ENCODE measurements around the gene TGFBRAP1. TPM values are rescaled to one million over a fixed set of nuclear protein-coding genes. Genes with fewer than 3 reads are reported as not detected.
A peak's percentile ranks its signal among the peaks of the same experiment; 100 is the strongest.

Gene TGFBRAP1
- total and polyA plus RNA-seq, 2 experiments from 2014 or later, result 10.4 to 18.3 TPM

DNA sequence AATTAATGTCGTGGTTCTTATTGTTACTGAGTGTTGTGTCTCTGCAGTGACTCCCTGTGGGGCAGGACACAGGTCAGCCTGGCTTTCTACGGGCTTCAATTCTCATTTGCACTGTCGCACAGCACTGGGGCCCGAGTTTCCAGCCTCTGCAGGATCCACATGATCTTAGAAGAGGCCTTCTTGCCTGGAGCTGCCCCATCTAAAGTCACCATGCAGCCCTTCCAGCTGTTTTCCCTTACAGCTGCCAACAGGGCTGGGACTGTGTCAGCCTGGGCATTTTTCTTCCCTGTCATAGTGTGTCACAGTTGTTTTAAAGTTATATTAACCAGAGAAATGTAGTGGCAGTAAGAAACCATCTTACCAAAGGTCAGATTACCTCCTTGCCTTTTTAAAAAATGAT, 42.3 kb upstream of the TGFBRAP1 start:
- Histone ChIP-seq H3K27me3 (no peaks in the 10 kb centered on the region), H3K9me2 (replicated peaks; ENCODE audit: insufficient read depth) (no peaks in the 10 kb centered on the region), H3K9me3 (ENCODE audit: low read depth) (no peaks in the 10 kb centered on the region), H4K20me1 (ENCODE audit: insufficient read depth, poor library complexity, severe bottlenecking) (no peaks in the 10 kb centered on the region), H3K79me2 (no peaks in the 10 kb centered on the region), H2AFZ (no peak overlapping the region), H3K4me2 (no peak overlapping the region), H3K4me1 (ENCODE audit: insufficient read depth) (no peaks in the 10 kb centered on the region), H3K4me3 (no peak overlapping the region), H3K36me3 (replicated peaks; ENCODE audit: insufficient read depth, low read depth) (no peaks in the 10 kb centered on the region), H3K27ac (no peak overlapping the region)
- 84% methylated on average over 4 of the region's 4 CpGs for WGBS (ENCODE audit: low lambda C conversion rate, missing lambda C conversion rate)
- DNase-seq (ENCODE audit: low spot score), result no peak
- TF ChIP-seq CTCF (IDR thresholded peaks at IDR 0.05; ENCODE audit: poor library complexity), result no peak
- TF ChIP-seq EZH2 (IDR thresholded peaks at IDR 0.05; ENCODE audit: borderline replicate concordance), result no peak
- no peak for TF ChIP-seq EZH2phosphoT487 (IDR thresholded peaks at IDR 0.05; ENCODE audit: low read depth, severe bottlenecking, unreplicated experiment)

DNA sequence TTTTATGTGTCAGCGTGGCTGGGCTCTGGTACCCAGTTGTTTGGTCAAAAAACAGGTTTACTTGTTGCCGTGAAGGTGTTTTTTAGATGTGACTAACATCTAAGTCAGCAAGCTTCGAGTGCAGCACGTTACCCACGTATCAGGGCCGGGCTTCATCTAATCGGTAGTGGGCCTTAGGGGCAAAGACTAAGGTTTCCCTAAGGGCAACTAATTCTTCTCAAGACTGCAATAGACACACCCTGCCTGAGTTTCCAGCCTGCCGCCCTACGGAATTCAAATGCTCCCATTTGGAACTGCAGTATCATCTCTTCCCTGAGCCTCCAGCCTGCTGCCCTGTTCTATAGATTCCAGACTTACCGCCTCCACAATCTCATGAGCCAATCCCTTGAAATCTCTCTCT, 41.6 kb upstream of the TGFBRAP1 start:
- Histone ChIP-seq H3K79me2 (no peaks in the 10 kb centered on the region), H3K4me1 (ENCODE audit: insufficient read depth) (no peaks in the 10 kb centered on the region), H3K27me3 (no peaks in the 10 kb centered on the region), H3K36me3 (replicated peaks; ENCODE audit: insufficient read depth, low read depth) (no peaks in the 10 kb centered on the region), H3K4me2 (no peak overlapping the region), H2AFZ (no peak overlapping the region), H3K4me3 (no peak overlapping the region), H3K9me3 (ENCODE audit: low read depth) (no peaks in the 10 kb centered on the region), H3K9me2 (replicated peaks; ENCODE audit: insufficient read depth) (no peaks in the 10 kb centered on the region), H3K27ac (no peak overlapping the region), H4K20me1 (ENCODE audit: insufficient read depth, poor library complexity, severe bottlenecking) (no peaks in the 10 kb centered on the region)
- no peak for DNase-seq (ENCODE audit: low spot score)
- TF ChIP-seq EZH2 (IDR thresholded peaks at IDR 0.05; ENCODE audit: borderline replicate concordance) (no peak), CTCF (IDR thresholded peaks at IDR 0.05; ENCODE audit: poor library complexity) (no peak), EZH2phosphoT487 (IDR thresholded peaks at IDR 0.05; ENCODE audit: low read depth, severe bottlenecking, unreplicated experiment) (no peak)
- 89% methylated on average over 10 of the region's 10 CpGs for WGBS (ENCODE audit: low lambda C conversion rate, missing lambda C conversion rate)

- Histone ChIP-seq H3K27ac (no peak overlapping the region), H4K20me1 (ENCODE audit: insufficient read depth, poor library complexity, severe bottlenecking) (no peaks in the 10 kb centered on the region), H3K79me2 (no peaks in the 10 kb centered on the region), H3K4me3 (no peak overlapping the region), H3K9me2 (replicated peaks; ENCODE audit: insufficient read depth) (no peaks in the 10 kb centered on the region), H3K9me3 (ENCODE audit: low read depth) (no peaks in the 10 kb centered on the region), H3K27me3 (no peaks in the 10 kb centered on the region), H3K4me1 (ENCODE audit: insufficient read depth) (no peaks in the 10 kb centered on the region), H3K36me3 (replicated peaks; ENCODE audit: insufficient read depth, low read depth) (no peaks in the 10 kb centered on the region), H3K4me2 (no peak overlapping the region), H2AFZ (no peak overlapping the region)
- WGBS (ENCODE audit: low lambda C conversion rate, missing lambda C conversion rate), result 49% methylated on average over 29 of the region's 30 CpGs
- peak; percentile 93 for DNase-seq (ENCODE audit: low spot score)
- TF ChIP-seq EZH2phosphoT487 (IDR thresholded peaks at IDR 0.05; ENCODE audit: low read depth, severe bottlenecking, unreplicated experiment), result no peak
- TF ChIP-seq CTCF (IDR thresholded peaks at IDR 0.05; ENCODE audit: poor library complexity), result peak; percentile 85
- no peak for TF ChIP-seq EZH2 (IDR thresholded peaks at IDR 0.05; ENCODE audit: borderline replicate concordance)
Measured at GRCh38 chr2:105369777-105370690, 40.5 kb upstream of the TGFBRAP1 start.

Data from hepatocyte (in vitro differentiated cells).